NT2/D1 (cell line): ENCODE results near the gene PGAP3.

ENCODE experiments used
- DNase-seq: peaks from one replicate; pipeline ENCODE4 v3.0.0-alpha.2; 2011; ENCODE audit warnings: low read depth, low spot score
- H3K27me3 ChIP-seq: 2 replicates; pipeline ENCODE4 v1.6.0; 2011; ENCODE audit warnings: mild to moderate bottlenecking; ENCODE audit not compliant: insufficient read length, insufficient read depth
- H3K36me3 ChIP-seq: 2 replicates; pipeline ENCODE4 v1.6.1; 2011; ENCODE audit warnings: mild to moderate bottlenecking, low read length, mixed read lengths; ENCODE audit not compliant: insufficient read depth, insufficient read length
- H3K4me1 ChIP-seq: 2 replicates; pipeline ENCODE4 v1.5.1; 2011; ENCODE audit not compliant: insufficient read depth, insufficient read length
- H3K4me3 ChIP-seq: 2 replicates; pipeline ENCODE4 v1.5.1; 2011; ENCODE audit warnings: low read depth; ENCODE audit not compliant: insufficient read length
- H3K9ac ChIP-seq: 2 replicates; pipeline ENCODE4 v1.6.0; 2011; ENCODE audit warnings: low read depth; ENCODE audit not compliant: insufficient read length
- H3K9me3 ChIP-seq: 2 replicates; pipeline ENCODE4 v1.5.1; 2011; ENCODE audit warnings: mild to moderate bottlenecking, low read length; ENCODE audit not compliant: insufficient read depth
- SUZ12 ChIP-seq: IDR thresholded peaks from 2 replicates; pipeline ENCODE4 v1.6.1; 2011; ENCODE audit not compliant: insufficient read length, insufficient read depth; ENCODE audit errors: extremely low read depth
- YY1 ChIP-seq: IDR thresholded peaks from 2 replicates; pipeline ENCODE4 v1.6.1; 2011; ENCODE audit not compliant: insufficient read length, insufficient read depth
- ZNF274 ChIP-seq: IDR thresholded peaks from 2 replicates; pipeline ENCODE4 v1.6.1; 2011; ENCODE audit warnings: mild to moderate bottlenecking, low read depth, low read length

The PGAP3 gene, protein sequence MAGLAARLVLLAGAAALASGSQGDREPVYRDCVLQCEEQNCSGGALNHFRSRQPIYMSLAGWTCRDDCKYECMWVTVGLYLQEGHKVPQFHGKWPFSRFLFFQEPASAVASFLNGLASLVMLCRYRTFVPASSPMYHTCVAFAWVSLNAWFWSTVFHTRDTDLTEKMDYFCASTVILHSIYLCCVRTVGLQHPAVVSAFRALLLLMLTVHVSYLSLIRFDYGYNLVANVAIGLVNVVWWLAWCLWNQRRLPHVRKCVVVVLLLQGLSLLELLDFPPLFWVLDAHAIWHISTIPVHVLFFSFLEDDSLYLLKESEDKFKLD

DNA sequence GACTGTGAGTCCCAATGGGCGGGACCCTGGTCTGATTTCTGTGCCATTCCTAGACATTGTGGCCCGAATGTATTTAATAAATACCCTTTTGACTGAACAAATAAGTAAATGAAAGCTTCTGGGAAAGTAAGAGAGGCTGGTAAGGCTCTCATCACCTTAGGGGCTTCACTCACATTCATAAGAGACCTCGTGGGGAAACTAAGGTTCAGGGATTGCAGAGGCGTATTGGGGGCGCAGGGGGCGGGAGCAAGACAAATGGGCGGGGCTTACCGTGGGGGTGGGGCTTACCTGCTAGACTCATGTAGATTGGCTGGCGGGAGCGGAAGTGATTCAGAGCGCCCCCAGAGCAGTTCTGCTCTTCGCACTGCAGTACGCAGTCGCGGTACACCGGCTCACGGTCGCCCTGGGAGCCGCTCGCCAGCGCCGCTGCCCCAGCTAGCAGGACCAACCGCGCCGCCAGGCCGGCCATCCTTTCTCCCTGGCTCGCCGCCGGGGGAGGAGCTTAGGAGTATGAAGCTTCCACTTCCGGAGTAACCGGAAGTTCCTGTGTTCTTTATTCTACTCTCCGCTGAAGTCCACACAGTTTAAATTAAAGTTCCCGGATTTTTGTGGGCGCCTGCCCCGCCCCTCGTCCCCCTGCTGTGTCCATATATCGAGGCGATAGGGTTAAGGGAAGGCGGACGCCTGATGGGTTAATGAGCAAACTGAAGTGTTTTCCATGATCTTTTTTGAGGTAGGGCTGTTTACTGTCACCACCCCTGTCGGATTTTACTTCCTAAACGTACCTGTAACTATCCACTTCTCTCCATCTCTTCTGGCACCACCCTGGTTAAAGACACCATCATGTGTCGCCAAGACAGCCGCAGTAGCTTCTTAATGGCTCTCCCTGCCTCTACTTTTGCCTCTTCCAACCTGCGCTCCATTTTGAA, at the start of gene PGAP3:
TSS of gene PGAP3 (minus strand) at position 512 of the 929 bp plus-strand sequence. CDS start at position 469, 43 bp downstream.
- peaks cover 15% of the 10 kb centered on the region for H3K36me3 ChIP-seq
- H3K4me3 ChIP-seq = peak within 1 kb of the TSS; percentile 78
- peak; percentile 77 for DNase-seq
- no peaks in the 10 kb centered on the region for H3K4me1 ChIP-seq
- H3K27me3 ChIP-seq = no peaks in the 10 kb centered on the region
- peak within 1 kb of the TSS; percentile 78 for H3K9ac ChIP-seq
- TF ChIP-seq YY1 (no peak), ZNF274 (no peak), SUZ12 (no peak)
- H3K9me3 ChIP-seq = no peaks in the 10 kb centered on the region

DNA sequence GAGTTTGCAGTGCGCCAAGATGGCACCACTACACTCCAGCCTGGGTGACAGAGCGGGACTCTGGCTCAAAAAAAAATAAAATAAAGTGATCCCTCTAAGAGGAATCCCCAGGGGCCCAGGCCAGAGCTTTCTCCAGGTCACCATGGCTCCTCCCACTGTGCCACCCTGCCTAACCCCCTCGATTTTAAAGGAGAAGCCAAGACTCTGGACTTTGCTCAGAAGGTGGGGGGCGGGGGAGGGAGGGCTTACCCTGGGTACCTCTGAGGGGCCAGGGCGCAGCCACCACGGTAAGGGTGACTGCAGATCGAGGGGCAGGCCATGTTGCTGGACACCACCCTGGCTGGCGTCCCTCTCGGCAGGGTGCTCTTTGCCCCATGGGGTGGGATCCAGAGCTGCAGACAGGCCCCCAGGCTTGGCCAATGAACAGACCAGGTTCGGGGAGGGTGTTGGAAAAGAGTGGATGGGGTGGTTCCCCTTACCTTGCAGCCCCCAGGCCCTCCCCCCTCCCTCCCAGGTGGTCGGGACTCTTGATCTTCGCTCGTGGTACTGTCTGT, 49.4 kb upstream of the PGAP3 start:
- Histone ChIP-seq H3K9me3 (no peaks in the 10 kb centered on the region), H3K4me3 (peak overlapping the region; percentile 53), H3K36me3 (no peaks in the 10 kb centered on the region), H3K4me1 (peaks cover 17% of the 10 kb centered on the region), H3K9ac (no peak overlapping the region), H3K27me3 (peaks cover 16% of the 10 kb centered on the region)
- TF ChIP-seq ZNF274 (no peak), YY1 (no peak), SUZ12 (no peak)
- no peak for DNase-seq

DNA sequence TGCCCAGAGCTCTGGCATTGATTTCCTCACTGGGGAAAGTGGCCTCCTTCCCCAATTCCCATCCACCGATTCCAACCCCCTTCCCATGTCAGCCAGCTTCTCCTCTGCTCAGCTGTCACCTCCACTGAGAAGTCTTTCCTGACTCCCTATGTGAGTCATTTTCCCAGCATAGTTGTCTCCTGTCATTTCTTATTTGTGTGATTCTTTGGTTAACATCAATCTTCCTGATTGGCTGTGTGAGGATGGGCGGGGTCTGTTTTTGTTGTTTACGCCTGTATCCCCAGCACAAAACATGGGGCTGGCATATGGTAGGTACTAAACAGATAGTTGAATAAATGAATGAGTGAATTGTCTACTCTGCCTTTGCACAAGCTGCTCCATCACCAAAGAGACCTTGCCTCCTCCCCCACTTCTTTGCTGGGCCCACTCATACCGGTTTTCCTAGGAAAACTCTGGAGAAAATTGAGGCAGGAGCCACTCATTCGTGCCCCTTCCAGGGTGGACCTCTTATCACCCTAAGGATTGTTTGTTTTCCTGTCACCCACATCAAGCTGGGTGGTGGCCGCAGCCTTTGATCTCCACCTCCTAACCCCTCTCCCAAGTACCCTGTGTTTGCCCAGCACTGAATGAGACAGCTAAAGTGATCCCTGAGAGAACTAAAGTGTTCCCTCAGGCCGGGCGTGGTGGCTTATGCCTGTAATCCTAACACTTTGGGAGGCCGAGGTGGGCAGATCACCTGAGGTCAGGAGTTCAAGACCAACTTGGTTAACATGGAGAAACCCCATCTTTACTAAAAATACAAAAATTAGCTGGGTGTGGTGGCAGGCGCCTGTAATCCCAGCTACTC, 48.7 kb upstream of the PGAP3 start:
- no peak overlapping the region for H3K9ac ChIP-seq
- no peak for DNase-seq
- H3K4me1 ChIP-seq = peaks cover 13% of the 10 kb centered on the region
- no peaks in the 10 kb centered on the region for H3K9me3 ChIP-seq
- no peaks in the 10 kb centered on the region for H3K36me3 ChIP-seq
- peaks cover 16% of the 10 kb centered on the region for H3K27me3 ChIP-seq
- H3K4me3 ChIP-seq = no peak overlapping the region
- no peak for TF ChIP-seq ZNF274
- no peak for TF ChIP-seq SUZ12
- TF ChIP-seq YY1 = no peak

DNA sequence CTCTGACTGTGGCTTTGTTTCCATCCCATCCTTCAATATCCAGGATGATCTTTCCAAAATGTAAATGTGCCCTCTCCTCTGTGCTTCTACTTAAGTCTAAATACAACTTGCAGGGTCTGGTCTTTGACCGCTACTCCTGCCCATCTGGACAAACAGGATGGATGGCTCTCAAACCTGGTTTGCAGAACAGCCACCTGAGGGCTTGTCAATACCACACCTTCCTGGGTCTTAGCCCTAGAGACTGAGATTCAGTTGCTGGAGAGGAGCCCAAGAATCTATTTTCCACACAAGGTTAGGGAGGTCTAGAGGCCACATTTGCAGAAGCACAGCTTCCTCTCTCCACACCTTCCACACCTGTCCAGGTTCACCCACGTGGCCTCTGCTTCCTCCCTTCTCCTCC, 48.0 kb upstream of the PGAP3 start:
- Histone ChIP-seq H3K4me3 (no peak overlapping the region), H3K4me1 (peaks cover 7% of the 10 kb centered on the region), H3K9ac (no peak overlapping the region), H3K9me3 (no peaks in the 10 kb centered on the region), H3K27me3 (peaks cover 16% of the 10 kb centered on the region), H3K36me3 (no peaks in the 10 kb centered on the region)
- DNase-seq = no peak
- TF ChIP-seq YY1 = no peak
- TF ChIP-seq ZNF274 = no peak
- no peak for TF ChIP-seq SUZ12

DNA sequence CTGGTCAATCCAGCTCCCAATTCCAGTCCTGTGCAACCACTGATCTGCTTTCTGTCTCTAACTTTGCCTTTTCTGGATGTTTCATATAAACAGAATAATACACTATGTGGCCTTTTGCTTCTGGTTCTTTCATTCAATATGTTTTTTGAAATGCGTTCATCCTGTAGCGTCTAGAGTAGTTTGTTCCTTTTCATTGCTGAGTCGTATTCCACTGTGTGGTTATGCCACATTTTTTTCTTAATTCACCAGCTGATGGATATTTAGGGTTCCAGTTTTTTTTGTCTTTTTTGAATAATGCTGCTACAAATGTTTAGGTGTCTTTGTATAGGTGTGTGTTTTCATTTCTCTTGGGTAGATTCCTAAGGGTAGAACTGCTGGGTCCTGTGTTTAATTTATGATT, 44.7 kb upstream of the PGAP3 start:
- Histone ChIP-seq H3K4me3 (no peak overlapping the region), H3K4me1 (peaks cover 3% of the 10 kb centered on the region), H3K27me3 (peaks cover 3% of the 10 kb centered on the region), H3K9me3 (no peaks in the 10 kb centered on the region), H3K9ac (no peak overlapping the region), H3K36me3 (peaks cover 20% of the 10 kb centered on the region)
- no peak for DNase-seq
- no peak for TF ChIP-seq YY1

DNA sequence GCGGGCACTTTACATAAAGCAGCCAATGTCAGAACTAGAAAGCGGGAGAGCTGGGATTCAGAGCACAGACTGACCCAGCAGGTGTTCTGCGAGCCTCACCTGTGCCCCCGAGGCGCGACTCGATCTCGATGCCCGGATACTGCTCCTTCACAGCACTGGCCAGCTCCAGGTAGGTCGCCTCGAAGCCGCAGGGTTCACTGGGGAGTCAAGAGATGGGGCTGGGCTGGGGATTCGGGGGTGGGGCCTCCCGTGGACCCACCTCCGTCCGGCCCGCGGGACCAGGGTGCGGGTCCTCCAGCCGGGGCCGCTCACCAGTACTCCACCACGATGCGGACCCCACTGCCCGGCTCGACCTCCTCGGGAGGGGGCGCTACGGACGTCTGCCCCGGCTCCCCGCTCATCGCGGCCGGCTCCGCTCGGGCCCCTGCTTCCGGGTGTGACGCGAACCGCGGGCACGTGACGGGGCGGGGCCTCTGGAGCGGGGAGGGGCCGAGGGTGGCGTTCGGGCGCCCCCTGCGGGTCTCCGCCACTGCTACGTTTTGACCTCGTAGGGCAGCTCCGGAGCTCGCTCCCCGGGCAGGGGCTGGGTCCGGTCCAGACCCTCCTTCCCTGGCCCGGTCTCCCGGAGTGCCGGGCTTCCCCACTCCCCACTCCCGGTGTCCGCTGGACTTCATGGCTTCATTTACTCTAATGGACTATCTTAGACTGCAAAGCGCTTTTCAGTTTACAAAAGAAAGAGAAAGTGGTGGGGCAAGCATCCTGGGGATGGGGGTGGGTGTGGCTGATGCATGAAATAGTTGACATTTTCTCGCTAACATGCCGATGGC, 42.5 kb upstream of the PGAP3 start, which contains the start of gene MIEN1:
TSS of gene MIEN1 (minus strand) at position 438 of the 827 bp plus-strand sequence. CDS start at position 401, 37 bp downstream.
- H3K4me3 ChIP-seq = peak within 1 kb of the TSS; percentile 64
- H3K4me1 ChIP-seq = no peaks in the 10 kb centered on the region
- H3K36me3 ChIP-seq = peaks cover 42% of the 10 kb centered on the region
- no peaks in the 10 kb centered on the region for H3K9me3 ChIP-seq
- no peaks in the 10 kb centered on the region for H3K27me3 ChIP-seq
- peak within 1 kb of the TSS; percentile 57 for H3K9ac ChIP-seq
- DNase-seq = peak; percentile 77
- TF ChIP-seq ZNF274 = no peak
